GM18498 (cell line): Measurements from ENCODE around the gene PDE1A.

ENCODE experiments used
- ATAC-seq: cut with Tn5 transposase; IDR thresholded peaks from one replicate; pipeline ENCODE4 v1.9.1; 2021; ENCODE audit warnings: mild to moderate bottlenecking, moderate library complexity; ENCODE audit not compliant: unreplicated experiment

Gene PDE1A

DNA sequence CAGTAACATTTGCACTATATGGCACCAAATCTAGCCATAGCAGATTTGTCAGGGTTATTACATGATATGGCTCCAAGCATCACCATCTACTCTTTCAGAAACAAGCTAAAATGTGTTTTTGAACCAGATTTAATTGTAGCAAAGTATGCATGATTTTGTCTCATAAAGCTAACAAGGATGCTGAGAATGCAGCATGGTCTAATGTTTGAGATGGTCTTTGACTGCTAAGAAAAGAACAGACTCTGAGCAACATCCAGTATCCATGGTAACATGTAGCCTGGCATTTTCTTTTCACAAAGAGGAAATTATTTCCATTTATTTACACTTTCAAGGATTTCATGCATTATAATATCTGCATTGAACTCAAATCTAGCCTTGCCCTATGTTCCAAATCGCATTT is 206.5 kb downstream of the PDE1A start:
- no peak for ATAC-seq

DNA sequence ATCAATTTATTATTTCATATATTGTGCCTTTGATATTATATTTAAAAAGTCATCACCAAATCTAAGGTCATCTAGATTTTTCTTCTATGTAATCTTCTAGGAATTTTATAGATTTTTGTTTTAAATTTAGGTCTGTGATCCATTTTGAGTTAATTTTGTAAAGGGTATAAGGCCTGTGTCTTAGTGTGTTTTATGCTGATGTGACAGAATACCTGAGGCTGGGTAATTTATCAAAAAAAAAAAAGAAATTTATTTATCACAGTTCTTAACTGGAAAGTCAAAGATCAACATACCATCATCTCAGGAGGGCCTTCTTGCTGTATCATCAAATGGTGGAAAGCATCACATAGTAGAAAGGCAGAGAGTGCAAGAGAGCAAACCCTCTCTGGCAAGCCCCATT is 216.2 kb downstream of the PDE1A start:
- no peak for ATAC-seq

DNA sequence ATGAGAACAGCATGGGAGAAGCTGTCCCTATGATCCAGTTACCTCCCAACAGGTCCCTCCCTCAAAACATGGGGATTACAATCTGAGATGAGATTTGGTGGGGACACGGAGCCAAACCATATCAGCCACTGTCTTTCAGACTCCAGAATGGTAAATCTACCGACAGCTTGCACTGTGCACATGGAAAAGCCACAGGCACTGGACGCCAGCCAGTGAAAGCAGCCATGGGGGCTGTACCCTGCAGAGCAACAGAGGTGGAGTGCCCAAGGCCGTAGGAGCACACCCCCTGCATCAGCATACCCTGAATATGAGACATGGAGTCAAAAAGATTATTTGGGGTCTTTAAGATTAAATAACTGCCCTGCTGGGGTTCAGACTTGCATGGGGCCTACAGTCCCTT is 218.4 kb downstream of the PDE1A start:
- ATAC-seq: no peak

DNA sequence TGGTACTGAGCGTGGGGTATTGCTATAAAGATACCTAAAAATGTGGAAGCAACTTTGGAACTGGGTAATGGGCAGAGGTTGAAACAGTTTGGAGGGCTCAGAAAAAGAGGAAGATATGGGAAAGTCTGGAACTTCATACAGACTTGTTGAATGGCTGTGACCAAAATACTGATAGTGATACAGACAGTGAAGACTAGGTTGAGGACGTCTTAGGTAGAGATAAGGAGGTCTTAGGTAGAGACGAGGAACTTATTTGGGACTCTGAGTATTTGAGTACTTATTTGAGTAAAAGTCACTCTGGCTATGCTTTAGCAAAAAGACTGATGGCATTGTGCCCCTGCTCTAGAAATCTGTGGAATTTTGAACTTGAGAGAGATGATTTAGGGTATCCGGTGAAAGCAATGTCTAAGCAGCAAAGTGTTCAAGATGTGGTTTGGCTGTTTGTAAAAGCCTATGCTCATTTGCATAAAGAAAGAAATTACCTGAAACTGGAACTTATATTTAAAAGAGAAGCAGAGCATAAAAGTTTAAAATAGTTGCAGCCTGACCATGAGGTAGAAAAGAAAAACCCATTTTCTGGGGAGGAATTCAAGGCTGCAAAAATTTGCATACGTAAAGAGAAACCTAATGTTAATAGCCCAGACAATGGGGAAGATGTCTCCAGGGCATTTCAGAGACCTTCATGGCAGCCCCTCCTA is 219.6 kb downstream of the PDE1A start:
- peak; percentile 87 for ATAC-seq

DNA sequence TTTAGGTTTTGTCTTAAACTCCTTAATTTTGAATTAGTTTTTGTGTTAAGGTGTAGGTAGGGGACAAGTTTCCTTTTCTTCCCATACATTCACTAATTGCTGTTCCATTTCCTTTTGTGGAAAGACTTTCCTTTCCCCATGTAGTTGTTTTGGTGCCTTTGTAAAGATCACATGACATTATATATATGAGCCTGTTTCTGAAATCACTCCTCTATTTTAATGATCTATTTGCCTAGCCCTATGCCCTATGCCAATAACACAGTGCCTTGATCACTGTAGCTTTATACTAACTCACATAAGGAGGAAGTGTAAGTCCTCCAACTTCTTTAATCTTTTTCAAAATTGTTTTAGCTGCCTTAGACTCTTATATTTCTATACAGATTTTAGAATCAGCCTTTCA is 229.3 kb downstream of the PDE1A start:
- ATAC-seq: no peak

DNA sequence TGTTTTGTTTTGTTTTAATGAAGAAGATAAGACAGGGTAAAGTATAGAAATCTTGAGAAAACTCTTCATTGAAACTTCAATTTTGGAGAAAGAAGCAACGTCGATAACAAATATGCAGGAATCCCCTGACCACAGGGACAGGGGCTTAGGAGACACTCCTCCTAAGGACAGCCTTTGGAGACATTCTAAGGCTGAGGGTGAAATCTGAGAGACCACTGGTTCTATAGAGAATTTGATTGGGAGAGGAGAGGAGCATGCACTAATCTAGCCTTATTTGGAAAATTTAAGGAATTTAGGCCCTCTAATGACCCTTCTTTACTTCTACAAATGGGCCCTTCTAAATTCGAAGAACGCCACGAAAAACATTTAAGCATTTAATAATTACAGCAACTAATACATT is 233.5 kb downstream of the PDE1A start:
- no peak for ATAC-seq

DNA sequence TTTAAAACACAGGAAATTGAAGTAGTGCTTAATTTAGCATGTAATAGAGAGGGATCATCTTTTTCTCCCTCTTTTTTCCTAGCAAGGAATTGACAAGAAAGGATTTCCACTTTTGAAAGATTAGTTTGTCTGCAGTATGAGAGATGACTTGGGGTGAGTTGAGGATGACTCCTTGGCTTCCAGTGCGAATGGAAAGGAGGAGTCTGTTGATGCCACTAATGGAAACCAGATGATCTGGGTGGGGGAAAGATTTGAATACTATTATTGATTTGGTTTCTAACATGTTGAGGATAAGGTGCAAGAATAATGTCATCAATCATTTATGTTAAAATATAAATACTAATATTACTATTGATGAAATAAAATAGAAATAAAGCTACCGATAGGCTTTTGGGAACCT is 235.8 kb downstream of the PDE1A start:
- no peak for ATAC-seq

DNA sequence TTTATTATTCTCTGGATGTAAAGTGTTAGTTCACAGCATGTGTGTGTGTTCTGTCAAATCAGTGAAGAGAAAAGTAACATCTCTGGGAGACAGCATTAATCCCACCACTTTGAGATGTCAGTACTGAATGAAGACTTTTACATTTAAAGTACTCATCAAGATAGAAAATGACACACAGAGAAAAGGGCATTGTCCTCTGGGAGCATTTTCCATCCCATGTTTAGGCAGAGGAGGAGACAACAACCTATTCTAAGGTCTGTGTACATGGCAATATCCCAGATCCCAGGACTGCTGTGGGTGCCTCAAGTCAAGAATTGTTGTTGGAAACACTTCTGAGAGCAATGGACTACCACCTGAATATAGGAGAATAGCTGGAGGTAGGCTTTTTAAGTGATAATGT is 239.7 kb downstream of the PDE1A start:
- no peak for ATAC-seq

DNA sequence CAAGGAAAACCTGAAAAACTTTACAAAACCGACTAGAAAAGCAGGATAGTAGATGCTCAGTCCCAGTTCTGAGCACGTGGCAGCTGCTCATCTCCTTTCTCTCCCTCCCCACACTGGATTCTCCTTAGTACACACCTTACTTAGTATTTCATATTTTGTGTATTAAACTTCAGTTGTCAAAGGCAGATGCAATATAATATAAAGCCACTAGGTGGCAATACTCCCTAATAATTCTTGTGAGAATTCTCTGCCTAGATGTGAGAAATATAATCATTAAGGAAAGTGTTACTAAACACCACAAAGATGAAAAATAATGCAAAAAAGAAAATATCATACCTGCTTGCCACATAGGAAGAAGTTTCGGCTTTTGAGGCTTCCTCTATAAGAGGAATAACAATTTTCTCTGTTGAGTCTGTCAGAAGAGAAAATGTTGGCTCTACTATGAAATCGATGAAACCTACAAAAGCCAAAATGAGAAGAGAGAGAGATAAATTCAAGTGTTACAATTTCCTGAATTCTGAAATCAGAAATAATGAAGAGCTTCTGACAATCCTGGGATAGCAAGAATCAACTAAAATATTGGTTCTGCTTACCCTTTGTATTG is 240.6 kb downstream of the PDE1A start:
- peak; percentile 69 for ATAC-seq

DNA sequence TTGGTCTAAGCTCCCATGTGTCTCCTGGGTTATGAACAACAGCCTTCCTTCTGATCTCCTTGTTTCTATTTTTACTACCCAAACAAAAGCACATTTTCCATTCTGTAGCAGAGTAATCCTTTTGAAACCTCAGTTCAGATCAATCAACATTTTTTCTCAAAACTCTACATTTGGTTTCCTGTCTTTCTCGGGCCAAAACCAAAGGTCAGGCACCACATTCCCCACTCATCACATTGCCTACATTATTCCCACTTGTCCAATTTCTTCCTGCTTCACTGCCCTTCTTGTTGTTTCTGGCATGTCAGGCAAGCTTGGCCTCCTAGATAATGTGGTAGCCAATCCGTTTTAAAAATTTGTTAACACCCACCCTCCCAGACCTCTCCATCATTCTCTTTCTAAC is 244.4 kb downstream of the PDE1A start:
- ATAC-seq: no peak

DNA sequence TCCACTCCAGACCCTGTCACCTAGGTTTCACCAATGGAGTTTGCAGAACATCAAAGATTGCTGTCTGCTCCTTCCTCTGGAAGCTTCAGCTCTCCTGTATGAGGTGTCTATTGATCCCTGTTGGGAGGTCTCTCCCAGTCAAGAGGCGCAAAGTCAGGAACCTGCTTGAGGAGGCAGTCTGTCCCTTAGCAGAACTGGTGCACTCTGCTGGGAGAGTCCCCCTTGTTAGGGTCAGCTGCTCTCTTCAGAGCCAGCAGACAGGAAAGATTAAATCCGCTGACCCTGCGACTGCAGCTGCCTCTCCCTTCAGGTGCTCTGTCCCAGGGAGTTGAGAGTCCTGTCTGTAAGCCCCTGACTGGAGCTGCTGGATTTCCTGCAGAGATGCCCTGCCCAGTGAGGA is 245.5 kb downstream of the PDE1A start:
- ATAC-seq: no peak

DNA sequence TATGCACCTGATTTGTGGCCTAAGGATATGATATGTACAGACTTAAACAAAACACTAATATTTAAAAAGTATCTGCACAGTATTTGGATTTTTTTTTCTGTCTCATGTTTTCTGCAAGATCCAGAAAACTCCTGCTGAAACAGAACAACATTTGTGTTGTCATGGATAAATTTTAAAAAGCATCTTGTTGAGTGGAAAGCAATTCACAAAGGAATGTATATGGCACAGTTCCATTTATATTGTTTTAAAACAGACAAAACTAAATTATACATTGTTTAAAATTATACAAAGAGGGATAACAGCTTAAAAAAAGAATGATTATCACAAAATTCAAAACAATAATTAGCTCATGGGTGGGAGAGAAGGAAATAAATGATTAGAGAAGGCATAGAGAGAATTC is 247.7 kb downstream of the PDE1A start:
- no peak for ATAC-seq

DNA sequence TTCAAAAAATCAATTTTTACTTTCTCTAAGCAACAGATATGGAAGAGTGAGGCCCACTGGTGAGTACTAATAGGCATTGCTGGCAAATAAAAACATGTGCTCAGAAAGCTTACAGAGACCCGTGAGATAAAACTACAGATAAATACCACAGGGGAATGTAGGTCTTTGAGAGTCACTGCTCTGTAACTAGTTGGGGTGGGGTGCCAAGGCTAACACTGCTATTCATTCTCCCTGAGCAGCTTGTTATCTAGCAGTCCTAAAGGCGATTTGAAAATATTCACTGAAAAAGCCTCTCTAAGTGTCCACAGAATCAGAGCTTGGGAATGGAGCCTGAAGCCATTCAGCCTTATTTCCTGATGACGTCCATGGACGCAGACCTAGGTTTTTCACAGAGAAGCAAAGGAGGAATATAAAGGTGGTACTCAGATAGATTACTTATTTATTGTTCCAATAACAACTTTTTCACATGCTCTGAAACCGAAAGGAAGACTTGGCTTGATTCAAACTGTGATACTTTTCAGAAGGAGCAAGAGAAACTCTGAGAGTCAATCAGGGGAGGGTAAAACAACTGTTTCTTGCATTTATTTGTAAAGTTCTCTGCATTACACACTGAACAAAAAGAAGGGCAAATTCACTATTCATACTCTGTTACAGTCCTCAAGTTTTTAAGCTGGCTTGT is 252.8 kb downstream of the PDE1A start:
- ATAC-seq: peak; percentile 58

DNA sequence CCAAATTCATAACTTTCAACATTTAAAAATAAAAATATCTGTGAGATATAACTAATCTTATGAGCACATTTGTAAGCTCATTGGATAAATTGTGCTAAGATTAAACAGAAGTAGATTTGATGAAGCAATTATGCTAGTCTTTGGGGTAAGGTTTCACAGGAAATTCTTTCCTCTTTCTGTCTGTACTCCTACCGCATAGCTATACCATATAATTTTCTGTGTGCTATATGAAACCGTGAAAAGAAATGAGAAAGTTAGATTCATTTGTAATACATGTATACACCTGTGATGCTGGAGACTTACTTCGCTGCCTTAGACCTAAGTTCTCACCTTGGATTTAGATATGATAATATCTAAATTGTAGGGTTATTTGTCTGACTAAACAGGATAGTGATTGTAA is 256.5 kb downstream of the PDE1A start:
- no peak for ATAC-seq

DNA sequence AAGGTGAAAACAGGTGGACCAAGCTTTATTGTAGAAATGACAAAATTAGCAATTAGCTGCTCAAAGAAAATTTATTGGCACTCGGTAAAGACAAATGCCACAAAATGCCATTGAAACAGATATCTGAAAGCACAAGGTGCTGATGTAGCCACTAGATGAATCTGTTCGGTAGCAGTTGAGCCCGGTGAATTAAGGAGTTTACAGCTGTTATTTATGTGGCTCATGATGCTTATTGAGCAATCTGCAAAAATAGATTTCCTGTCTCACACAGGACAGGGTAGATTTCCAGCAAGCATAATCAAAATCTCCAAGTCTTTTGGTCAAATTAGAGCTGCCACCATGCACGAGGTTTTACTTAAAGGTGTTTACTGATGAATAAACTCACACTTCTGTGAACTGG is 259.0 kb downstream of the PDE1A start:
- ATAC-seq: no peak

DNA sequence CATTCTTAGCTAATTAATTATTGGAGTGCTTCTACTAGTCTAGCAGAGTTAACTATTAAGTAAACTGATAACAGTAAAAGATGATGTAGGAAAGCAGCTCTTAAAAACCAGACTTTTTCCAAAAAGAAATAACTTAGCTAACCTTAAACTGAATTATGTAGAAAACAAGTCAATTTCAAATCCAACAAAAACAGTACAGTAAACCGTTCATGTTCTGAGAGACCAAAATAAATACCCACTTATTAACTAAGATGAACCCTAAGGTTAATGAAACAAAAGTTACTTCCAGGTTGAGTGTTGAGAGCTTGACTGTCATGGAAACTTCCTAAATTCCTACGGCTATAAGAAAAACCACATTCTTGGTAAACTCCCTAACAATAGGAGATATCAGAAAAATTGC is 260.0 kb downstream of the PDE1A start:
- no peak for ATAC-seq

DNA sequence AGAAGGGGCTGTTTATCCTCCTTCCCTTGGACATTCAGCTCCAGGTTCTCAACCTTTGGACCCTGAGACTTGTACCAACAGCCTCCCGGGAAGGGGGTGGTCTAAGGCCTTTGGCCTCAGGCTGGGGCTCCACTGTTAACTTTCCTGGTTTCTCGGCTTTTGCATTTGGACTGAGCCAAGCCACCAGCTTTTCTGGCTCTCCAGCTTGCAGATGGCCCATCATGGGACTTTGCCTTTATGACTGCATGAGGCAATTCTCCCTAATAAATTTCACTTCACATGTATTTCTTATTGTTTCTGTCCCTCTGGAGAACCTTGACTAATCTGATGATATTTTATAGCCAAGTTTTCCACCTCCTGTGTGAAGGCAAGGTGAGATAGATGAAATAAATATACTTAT is 260.4 kb downstream of the PDE1A start:
- ATAC-seq: no peak

DNA sequence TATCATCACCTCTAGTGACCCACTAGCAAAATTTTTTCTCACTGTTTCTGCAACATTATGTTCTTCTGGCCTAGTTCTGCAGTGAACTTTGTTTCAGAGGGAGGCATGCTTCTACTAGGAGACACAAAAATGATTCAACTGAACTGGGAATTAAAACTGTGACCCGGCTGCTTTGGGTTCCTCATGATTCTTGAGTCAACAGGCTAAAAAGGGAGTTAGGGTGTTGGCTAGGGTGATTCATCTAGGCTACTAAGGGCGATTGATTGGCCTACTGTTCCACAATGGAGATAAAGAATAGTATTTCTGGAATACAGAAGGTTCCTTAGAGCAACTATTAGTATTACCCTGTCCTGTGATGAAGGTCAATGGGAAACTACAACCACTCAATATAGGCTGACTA is 261.6 kb downstream of the PDE1A start:
- ATAC-seq: no peak

DNA sequence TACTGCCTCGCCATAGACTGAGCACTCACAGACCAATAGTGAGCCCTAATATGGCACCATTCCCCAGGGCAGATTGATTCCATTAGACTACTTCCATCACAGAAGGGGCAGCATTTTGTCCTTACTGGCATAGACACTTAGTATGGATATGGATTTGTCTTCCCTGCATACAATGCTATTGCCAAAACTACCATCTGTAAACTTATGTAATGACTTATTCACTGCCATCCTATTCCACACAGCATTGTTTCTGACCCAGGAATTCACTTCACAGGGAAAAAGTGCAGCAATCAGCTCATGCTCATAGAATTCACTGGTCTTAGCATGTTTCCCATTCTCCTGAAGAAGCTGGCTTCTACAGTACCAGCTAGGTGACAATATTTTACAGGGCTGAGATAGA is 262.1 kb downstream of the PDE1A start:
- ATAC-seq: no peak

DNA sequence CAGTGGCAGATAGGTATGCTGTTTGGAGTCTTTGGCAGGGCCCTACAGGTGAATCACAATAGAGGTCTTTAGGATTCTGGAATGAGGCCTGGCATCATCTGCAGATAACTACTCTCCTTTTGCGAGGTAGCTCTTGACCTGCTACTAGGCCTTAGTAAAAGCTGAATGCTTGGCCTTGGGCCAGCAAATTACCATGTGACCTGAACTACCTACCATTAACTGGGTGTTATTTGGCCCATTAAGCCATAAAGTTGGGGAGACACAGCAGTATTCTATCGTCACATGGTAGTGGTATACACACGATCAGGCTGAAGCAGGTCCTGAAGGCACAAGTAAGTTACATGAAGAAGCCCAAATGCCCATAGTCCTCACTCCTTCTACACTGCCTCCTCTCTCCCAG is 263.0 kb downstream of the PDE1A start:
- ATAC-seq: no peak

DNA sequence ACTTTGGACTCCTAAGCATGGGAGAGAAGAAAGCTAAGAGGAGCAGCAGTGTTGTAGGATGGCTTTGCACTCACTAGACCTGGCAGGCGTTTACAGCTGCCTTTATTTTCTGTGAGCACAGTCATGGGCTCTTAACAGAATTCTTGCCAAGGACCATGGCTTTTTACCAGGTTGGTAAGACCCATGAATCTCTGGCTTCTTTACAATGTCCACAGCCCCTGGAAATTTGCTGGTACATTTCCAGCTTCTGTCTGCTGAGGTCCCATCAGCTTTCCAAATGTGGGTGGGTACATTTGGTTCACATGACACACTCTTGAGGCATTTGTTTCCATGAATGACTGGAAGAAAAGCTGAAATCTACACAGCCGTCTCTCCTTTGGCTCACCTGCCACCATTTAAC is 278.5 kb downstream of the PDE1A start:
- no peak for ATAC-seq

DNA sequence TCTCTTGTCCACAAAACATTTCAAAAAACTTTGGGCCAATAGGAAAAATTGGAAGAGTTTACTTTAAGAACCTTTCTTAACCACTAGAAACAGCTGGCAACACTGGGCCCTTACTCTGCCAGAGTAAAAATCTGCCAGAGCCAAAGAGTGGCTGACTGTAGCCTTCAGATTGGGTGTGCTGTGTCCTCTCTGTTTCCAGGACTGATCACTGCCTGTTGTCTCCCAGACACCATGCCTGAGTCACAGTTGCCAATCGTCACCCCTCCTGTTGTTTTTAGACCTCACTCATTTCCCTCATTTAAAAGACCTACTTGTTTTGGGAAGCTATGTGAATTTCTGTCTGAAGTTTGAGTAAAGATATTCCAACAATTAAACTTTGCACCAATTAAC is 282.1 kb downstream of the PDE1A start:
- no peak for ATAC-seq
